ENCODE results near the gene CDT1.

GRCh38 chr16:88813269-88814143 lies 9.9 kb downstream of the CDT1 start:
- TF ChIP-seq, protein P1, sequence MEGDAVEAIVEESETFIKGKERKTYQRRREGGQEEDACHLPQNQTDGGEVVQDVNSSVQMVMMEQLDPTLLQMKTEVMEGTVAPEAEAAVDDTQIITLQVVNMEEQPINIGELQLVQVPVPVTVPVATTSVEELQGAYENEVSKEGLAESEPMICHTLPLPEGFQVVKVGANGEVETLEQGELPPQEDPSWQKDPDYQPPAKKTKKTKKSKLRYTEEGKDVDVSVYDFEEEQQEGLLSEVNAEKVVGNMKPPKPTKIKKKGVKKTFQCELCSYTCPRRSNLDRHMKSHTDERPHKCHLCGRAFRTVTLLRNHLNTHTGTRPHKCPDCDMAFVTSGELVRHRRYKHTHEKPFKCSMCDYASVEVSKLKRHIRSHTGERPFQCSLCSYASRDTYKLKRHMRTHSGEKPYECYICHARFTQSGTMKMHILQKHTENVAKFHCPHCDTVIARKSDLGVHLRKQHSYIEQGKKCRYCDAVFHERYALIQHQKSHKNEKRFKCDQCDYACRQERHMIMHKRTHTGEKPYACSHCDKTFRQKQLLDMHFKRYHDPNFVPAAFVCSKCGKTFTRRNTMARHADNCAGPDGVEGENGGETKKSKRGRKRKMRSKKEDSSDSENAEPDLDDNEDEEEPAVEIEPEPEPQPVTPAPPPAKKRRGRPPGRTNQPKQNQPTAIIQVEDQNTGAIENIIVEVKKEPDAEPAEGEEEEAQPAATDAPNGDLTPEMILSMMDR (IDR thresholded peaks at IDR 0.05; ENCODE audit: low read depth, low read length) = no peak
- TF ChIP-seq POLR2A (IDR thresholded peaks at IDR 0.05; ENCODE audit: extremely low read depth, insufficient read length) = no peak
